ENCODE results near the gene CARF. TPM values are rescaled to one million over a fixed set of nuclear protein-coding genes. Genes with fewer than 3 reads are reported as not detected.

Gene CARF
- total RNA-seq, 1 experiment from 2014 or later, result 3.3 TPM

DNA sequence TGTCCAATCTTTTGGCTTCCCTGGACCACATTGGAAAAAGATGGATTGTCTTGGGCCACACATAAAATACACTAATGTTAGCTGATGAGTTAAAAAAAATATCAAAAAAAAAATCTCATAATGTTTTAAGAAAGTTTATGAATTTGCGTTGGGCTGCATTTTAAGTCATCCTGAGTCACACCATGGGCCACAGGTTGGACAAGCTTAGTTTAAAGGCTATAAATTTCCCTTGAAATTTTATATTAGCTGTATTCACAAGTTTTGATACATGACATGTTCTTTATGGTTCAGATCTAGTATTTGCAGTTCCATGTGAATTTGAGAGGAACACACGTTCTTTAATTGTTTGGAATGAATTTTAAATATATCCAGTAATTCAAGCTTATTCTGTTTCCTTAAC lies 21.9 kb downstream of the CARF start:
- ATAC-seq (no peak), DNase-seq (ENCODE audit: low spot score) (no peak)
- no peaks in the 10 kb centered on the region for H3K36me3 Mint-ChIP-seq
- H3K27ac Mint-ChIP-seq, result no peak overlapping the region
- no peak overlapping the region for H3K4me3 Mint-ChIP-seq
- ChIA-PET CTCF (interaction anchor here (0.6 kb wide), 2 partner anchors 99 to 301 kb away, joined by 3 read pairs; no protein-coding TSS in a partner anchor), POLR2A (no interaction called here)
- H3K4me1 Mint-ChIP-seq, result no peaks in the 10 kb centered on the region
- no peaks in the 10 kb centered on the region for H3K9me3 Mint-ChIP-seq
- TF ChIP-seq GRHL2 (CRISPR knock-in tag; IDR thresholded peaks at IDR 0.05; ENCODE audit: insufficient replicate concordance, severe bottlenecking) (no peak), NR1H2 (CRISPR knock-in tag; IDR thresholded peaks at IDR 0.05) (no peak), ESRRA (CRISPR knock-in tag; IDR thresholded peaks at IDR 0.05; ENCODE audit: borderline replicate concordance) (no peak), JAZF1 (CRISPR knock-in tag; IDR thresholded peaks at IDR 0.05) (no peak), TEAD4 (CRISPR knock-in tag; IDR thresholded peaks at IDR 0.05) (no peak)
- TF ChIP-seq, protein P1, sequence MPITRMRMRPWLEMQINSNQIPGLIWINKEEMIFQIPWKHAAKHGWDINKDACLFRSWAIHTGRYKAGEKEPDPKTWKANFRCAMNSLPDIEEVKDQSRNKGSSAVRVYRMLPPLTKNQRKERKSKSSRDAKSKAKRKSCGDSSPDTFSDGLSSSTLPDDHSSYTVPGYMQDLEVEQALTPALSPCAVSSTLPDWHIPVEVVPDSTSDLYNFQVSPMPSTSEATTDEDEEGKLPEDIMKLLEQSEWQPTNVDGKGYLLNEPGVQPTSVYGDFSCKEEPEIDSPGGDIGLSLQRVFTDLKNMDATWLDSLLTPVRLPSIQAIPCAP (CRISPR knock-in tag; IDR thresholded peaks at IDR 0.05), result no peak
- H3K27me3 Mint-ChIP-seq (ENCODE audit: low read depth), result no peaks in the 10 kb centered on the region

DNA sequence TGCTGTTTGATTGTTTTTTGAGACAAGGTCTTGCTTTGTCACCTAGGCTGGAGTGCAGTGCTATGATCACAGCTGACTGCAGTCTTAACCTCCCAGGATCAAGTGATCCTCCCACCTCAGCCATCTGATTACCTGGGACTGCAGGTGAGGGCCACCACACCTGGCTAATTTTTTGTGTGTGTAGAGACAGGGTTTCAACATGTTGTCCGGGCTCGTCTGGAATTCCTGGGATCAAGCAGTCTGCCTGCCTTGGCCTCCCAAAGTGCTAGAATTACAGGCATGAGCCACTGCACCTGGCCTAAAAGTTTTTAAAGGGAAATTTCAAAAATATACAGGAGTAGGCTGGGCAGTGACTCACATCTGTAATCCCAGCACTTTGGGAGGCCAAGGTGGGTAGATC lies 22.4 kb downstream of the CARF start:
- CTCF ChIA-PET, result no interaction called here
- ATAC-seq, result no peak
- POLR2A ChIA-PET, result no interaction called here

More for the DNA sequence above, 22.4 kb downstream of the CARF start:
- H3K27ac Mint-ChIP-seq, result no peak overlapping the region
- no peaks in the 10 kb centered on the region for H3K4me1 Mint-ChIP-seq
- H3K27me3 Mint-ChIP-seq (ENCODE audit: low read depth), result no peaks in the 10 kb centered on the region
- TF ChIP-seq, protein P2, sequence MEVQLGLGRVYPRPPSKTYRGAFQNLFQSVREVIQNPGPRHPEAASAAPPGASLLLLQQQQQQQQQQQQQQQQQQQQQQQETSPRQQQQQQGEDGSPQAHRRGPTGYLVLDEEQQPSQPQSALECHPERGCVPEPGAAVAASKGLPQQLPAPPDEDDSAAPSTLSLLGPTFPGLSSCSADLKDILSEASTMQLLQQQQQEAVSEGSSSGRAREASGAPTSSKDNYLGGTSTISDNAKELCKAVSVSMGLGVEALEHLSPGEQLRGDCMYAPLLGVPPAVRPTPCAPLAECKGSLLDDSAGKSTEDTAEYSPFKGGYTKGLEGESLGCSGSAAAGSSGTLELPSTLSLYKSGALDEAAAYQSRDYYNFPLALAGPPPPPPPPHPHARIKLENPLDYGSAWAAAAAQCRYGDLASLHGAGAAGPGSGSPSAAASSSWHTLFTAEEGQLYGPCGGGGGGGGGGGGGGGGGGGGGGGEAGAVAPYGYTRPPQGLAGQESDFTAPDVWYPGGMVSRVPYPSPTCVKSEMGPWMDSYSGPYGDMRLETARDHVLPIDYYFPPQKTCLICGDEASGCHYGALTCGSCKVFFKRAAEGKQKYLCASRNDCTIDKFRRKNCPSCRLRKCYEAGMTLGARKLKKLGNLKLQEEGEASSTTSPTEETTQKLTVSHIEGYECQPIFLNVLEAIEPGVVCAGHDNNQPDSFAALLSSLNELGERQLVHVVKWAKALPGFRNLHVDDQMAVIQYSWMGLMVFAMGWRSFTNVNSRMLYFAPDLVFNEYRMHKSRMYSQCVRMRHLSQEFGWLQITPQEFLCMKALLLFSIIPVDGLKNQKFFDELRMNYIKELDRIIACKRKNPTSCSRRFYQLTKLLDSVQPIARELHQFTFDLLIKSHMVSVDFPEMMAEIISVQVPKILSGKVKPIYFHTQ (CRISPR knock-in tag; IDR thresholded peaks at IDR 0.05), result no peak
- TF ChIP-seq, protein P3, sequence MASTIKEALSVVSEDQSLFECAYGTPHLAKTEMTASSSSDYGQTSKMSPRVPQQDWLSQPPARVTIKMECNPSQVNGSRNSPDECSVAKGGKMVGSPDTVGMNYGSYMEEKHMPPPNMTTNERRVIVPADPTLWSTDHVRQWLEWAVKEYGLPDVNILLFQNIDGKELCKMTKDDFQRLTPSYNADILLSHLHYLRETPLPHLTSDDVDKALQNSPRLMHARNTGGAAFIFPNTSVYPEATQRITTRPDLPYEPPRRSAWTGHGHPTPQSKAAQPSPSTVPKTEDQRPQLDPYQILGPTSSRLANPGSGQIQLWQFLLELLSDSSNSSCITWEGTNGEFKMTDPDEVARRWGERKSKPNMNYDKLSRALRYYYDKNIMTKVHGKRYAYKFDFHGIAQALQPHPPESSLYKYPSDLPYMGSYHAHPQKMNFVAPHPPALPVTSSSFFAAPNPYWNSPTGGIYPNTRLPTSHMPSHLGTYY (CRISPR knock-in tag; IDR thresholded peaks at IDR 0.05), result no peak
- TF ChIP-seq NR1H2 (CRISPR knock-in tag; IDR thresholded peaks at IDR 0.05), result no peak
- no peak for TF ChIP-seq MYBL2 (CRISPR knock-in tag; IDR thresholded peaks at IDR 0.05)
- TF ChIP-seq IRF2 (CRISPR knock-in tag; IDR thresholded peaks at IDR 0.05; ENCODE audit: borderline replicate concordance, low read depth), result no peak
- TF ChIP-seq EMX1 (CRISPR knock-in tag; IDR thresholded peaks at IDR 0.05), result no peak
- TF ChIP-seq, protein P4, sequence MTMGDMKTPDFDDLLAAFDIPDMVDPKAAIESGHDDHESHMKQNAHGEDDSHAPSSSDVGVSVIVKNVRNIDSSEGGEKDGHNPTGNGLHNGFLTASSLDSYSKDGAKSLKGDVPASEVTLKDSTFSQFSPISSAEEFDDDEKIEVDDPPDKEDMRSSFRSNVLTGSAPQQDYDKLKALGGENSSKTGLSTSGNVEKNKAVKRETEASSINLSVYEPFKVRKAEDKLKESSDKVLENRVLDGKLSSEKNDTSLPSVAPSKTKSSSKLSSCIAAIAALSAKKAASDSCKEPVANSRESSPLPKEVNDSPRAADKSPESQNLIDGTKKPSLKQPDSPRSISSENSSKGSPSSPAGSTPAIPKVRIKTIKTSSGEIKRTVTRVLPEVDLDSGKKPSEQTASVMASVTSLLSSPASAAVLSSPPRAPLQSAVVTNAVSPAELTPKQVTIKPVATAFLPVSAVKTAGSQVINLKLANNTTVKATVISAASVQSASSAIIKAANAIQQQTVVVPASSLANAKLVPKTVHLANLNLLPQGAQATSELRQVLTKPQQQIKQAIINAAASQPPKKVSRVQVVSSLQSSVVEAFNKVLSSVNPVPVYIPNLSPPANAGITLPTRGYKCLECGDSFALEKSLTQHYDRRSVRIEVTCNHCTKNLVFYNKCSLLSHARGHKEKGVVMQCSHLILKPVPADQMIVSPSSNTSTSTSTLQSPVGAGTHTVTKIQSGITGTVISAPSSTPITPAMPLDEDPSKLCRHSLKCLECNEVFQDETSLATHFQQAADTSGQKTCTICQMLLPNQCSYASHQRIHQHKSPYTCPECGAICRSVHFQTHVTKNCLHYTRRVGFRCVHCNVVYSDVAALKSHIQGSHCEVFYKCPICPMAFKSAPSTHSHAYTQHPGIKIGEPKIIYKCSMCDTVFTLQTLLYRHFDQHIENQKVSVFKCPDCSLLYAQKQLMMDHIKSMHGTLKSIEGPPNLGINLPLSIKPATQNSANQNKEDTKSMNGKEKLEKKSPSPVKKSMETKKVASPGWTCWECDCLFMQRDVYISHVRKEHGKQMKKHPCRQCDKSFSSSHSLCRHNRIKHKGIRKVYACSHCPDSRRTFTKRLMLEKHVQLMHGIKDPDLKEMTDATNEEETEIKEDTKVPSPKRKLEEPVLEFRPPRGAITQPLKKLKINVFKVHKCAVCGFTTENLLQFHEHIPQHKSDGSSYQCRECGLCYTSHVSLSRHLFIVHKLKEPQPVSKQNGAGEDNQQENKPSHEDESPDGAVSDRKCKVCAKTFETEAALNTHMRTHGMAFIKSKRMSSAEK (CRISPR knock-in tag; IDR thresholded peaks at IDR 0.05; ENCODE audit: borderline replicate concordance), result no peak
- TF ChIP-seq, protein P5, sequence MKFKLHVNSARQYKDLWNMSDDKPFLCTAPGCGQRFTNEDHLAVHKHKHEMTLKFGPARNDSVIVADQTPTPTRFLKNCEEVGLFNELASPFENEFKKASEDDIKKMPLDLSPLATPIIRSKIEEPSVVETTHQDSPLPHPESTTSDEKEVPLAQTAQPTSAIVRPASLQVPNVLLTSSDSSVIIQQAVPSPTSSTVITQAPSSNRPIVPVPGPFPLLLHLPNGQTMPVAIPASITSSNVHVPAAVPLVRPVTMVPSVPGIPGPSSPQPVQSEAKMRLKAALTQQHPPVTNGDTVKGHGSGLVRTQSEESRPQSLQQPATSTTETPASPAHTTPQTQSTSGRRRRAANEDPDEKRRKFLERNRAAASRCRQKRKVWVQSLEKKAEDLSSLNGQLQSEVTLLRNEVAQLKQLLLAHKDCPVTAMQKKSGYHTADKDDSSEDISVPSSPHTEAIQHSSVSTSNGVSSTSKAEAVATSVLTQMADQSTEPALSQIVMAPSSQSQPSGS (CRISPR knock-in tag; IDR thresholded peaks at IDR 0.05; ENCODE audit: borderline replicate concordance, low read depth), result no peak
- no peak for TF ChIP-seq GTF2I (CRISPR knock-in tag; conservative IDR thresholded peaks at IDR 0.05)
- TF ChIP-seq ETV6 (CRISPR knock-in tag; IDR thresholded peaks at IDR 0.05), result no peak
- no peak for TF ChIP-seq ESRRA (CRISPR knock-in tag; IDR thresholded peaks at IDR 0.05; ENCODE audit: borderline replicate concordance)
- no peaks in the 10 kb centered on the region for H3K36me3 Mint-ChIP-seq
- no peak overlapping the region for H3K4me3 Mint-ChIP-seq
- no peaks in the 10 kb centered on the region for H3K9me3 Mint-ChIP-seq
- DNase-seq (ENCODE audit: low spot score), result no peak

Measured in WTC11 (cell line).